ENCODE measurements around the gene LRRC63.

GRCh38 chr13:46170268-46170667, 41.5 kb upstream of the LRRC63 start:
- TF ChIP-seq, protein P1, sequence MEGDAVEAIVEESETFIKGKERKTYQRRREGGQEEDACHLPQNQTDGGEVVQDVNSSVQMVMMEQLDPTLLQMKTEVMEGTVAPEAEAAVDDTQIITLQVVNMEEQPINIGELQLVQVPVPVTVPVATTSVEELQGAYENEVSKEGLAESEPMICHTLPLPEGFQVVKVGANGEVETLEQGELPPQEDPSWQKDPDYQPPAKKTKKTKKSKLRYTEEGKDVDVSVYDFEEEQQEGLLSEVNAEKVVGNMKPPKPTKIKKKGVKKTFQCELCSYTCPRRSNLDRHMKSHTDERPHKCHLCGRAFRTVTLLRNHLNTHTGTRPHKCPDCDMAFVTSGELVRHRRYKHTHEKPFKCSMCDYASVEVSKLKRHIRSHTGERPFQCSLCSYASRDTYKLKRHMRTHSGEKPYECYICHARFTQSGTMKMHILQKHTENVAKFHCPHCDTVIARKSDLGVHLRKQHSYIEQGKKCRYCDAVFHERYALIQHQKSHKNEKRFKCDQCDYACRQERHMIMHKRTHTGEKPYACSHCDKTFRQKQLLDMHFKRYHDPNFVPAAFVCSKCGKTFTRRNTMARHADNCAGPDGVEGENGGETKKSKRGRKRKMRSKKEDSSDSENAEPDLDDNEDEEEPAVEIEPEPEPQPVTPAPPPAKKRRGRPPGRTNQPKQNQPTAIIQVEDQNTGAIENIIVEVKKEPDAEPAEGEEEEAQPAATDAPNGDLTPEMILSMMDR (conservative IDR thresholded peaks at IDR 0.05; ENCODE audit: low read depth, low read length): no peak
- no peak for TF ChIP-seq EZH2 (IDR thresholded peaks at IDR 0.05; ENCODE audit: borderline replicate concordance, low read depth, low read length, poor library complexity, severe bottlenecking)

Data from A673 (cell line).